PC-9 (cell line): ENCODE data around the gene HSPE1.
"Not testable (repeated sequence)": the region's sequence is repeated elsewhere in the genome, so short reads cannot be mapped to it uniquely, and the experiment has no call there.

Experiments used
- EZH2 ChIP-seq: fragments of 200-600 bp; sonication (generic); IDR thresholded peaks from 2 replicates; pipeline ENCODE4 v1.8.0; 2017; ENCODE audit warnings: antibody characterized with exemption, low read depth
- TF ChIP-seq, protein P1 (sequence below): fragments of 200-600 bp; sonication (generic); conservative IDR thresholded peaks from 2 replicates; pipeline ENCODE4 v1.6.1; 2017; ENCODE audit warnings: mixed run types, antibody characterized with exemption, mild to moderate bottlenecking, moderate library complexity

DNA sequence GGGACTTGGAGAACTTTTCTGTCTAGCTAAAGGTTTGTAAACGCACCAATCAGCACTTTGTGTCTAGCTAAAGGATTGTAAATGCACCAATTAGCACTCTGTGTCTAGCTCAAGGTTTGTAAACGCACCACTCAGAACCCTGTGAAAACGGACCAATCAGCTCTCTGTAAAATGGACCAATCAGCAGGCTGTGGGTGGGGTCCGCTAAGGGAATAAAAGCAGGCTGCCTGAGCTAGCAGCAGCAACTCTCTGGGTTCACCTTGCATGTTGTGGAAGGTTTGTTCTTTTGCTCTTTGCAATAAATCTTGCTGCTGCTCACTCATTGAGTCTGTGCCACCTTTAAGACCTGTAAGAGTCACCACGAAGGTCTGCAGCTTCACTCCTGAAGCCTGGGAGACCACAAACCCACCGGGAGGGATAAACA is 49.2 kb upstream of the HSPE1 start:
- TF ChIP-seq EZH2 = not testable (repeated sequence)
- TF ChIP-seq, protein P1, sequence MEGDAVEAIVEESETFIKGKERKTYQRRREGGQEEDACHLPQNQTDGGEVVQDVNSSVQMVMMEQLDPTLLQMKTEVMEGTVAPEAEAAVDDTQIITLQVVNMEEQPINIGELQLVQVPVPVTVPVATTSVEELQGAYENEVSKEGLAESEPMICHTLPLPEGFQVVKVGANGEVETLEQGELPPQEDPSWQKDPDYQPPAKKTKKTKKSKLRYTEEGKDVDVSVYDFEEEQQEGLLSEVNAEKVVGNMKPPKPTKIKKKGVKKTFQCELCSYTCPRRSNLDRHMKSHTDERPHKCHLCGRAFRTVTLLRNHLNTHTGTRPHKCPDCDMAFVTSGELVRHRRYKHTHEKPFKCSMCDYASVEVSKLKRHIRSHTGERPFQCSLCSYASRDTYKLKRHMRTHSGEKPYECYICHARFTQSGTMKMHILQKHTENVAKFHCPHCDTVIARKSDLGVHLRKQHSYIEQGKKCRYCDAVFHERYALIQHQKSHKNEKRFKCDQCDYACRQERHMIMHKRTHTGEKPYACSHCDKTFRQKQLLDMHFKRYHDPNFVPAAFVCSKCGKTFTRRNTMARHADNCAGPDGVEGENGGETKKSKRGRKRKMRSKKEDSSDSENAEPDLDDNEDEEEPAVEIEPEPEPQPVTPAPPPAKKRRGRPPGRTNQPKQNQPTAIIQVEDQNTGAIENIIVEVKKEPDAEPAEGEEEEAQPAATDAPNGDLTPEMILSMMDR = not testable (repeated sequence)
